HG03060 (cell line): ENCODE data around the gene TAPBPL.
"Not testable (repeated sequence)": the region's sequence is repeated elsewhere in the genome, so short reads cannot be mapped to it uniquely, and the experiment has no call there.

ENCODE experiments used
- ATAC-seq: cut with Tn5 transposase; IDR thresholded peaks from one replicate; pipeline ENCODE4 v1.9.1; 2021; ENCODE audit warnings: low read depth, moderate number of reproducible peaks; ENCODE audit not compliant: unreplicated experiment

Gene TAPBPL

GRCh38 chr12:6460751-6461371 is 9.0 kb downstream of the TAPBPL start:
- ATAC-seq, result no peak

GRCh38 chr12:6461401-6462233 is 9.8 kb downstream of the TAPBPL start:
- peak; percentile 50 for ATAC-seq

GRCh38 chr12:6462234-6462995 is 10.6 kb downstream of the TAPBPL start:
- ATAC-seq, result no peak

GRCh38 chr12:6463216-6463615 is 11.4 kb downstream of the TAPBPL start:
- ATAC-seq, result no peak

- ATAC-seq, result no peak
Measured at GRCh38 chr12:6463858-6464257, 12.0 kb downstream of the TAPBPL start.

GRCh38 chr12:6464531-6464930 is 12.7 kb downstream of the TAPBPL start:
- ATAC-seq, result no peak

- no peak for ATAC-seq
Measured at GRCh38 chr12:6465467-6466183, 13.8 kb downstream of the TAPBPL start.

GRCh38 chr12:6466184-6466573 is 14.3 kb downstream of the TAPBPL start:
- ATAC-seq, result no peak

GRCh38 chr12:6466751-6467150 is 14.9 kb downstream of the TAPBPL start:
- not testable (repeated sequence) for ATAC-seq

GRCh38 chr12:6467571-6468282 is 15.9 kb downstream of the TAPBPL start:
- ATAC-seq, result not testable (repeated sequence)

GRCh38 chr12:6468283-6468575 is 16.4 kb downstream of the TAPBPL start:
- no peak for ATAC-seq

GRCh38 chr12:6469092-6469491 is 17.2 kb downstream of the TAPBPL start:
- ATAC-seq, result no peak

- ATAC-seq, result no peak
Measured at GRCh38 chr12:6469609-6470374, 17.9 kb downstream of the TAPBPL start.

GRCh38 chr12:6470375-6471163 is 18.7 kb downstream of the TAPBPL start, which contains the start of gene VAMP1:
TSS of gene VAMP1 (minus strand) at chr12:6470677. CDS start at chr12:6470531, 146 bp downstream.
- peak; percentile 63 for ATAC-seq

- ATAC-seq, result no peak
Measured at GRCh38 chr12:6471989-6472360, 20.1 kb downstream of the TAPBPL start.

- no peak for ATAC-seq
Measured at GRCh38 chr12:6472491-6472890, 20.6 kb downstream of the TAPBPL start.

- ATAC-seq, result not testable (repeated sequence)
Measured at GRCh38 chr12:6475233-6475975, 23.6 kb downstream of the TAPBPL start.

- ATAC-seq, result no peak
Measured at GRCh38 chr12:6476489-6476888, 24.6 kb downstream of the TAPBPL start.
